LNCaP clone FGC (cell line): Measurements from ENCODE around the gene URGCP.

ENCODE experiments used
- DNase-seq: peaks from one replicate; pipeline ENCODE4 v3.0.0-alpha.2; 2011; ENCODE audit warnings: low read depth
- H3K4me3 ChIP-seq: 2 replicates; pipeline ENCODE4 v1.5.1; 2011; ENCODE audit warnings: mild to moderate bottlenecking, low read depth, low read length, control low read depth
- CTCF ChIP-seq: IDR thresholded peaks from 2 replicates; pipeline ENCODE4 v1.5.1; 2012; ENCODE audit warnings: mild to moderate bottlenecking; ENCODE audit not compliant: control insufficient read depth, insufficient read depth; ENCODE audit errors: extremely low read depth

URGCP gene

GRCh38 chr7:43869867-43870240, 36.5 kb downstream of the URGCP start:
- no peak for DNase-seq
- no peak for TF ChIP-seq CTCF
- peak overlapping the region; percentile 82 for H3K4me3 ChIP-seq

GRCh38 chr7:43869006-43869866, 37.2 kb downstream of the URGCP start, which contains the start of gene MRPS24:
Gene MRPS24 (minus strand): TSS chr7:43869517. CDS start chr7:43869495, 22 bp downstream.
- H3K4me3 ChIP-seq: peak within 1 kb of the TSS; percentile 82
- no peak for TF ChIP-seq CTCF
- peak; percentile 75 for DNase-seq

GRCh38 chr7:43868681-43869005, 37.8 kb downstream of the URGCP start:
- no peak for DNase-seq
- TF ChIP-seq CTCF: no peak
- peak overlapping the region; percentile 82 for H3K4me3 ChIP-seq

GRCh38 chr7:43868181-43868580, 38.2 kb downstream of the URGCP start:
- no peak for DNase-seq
- TF ChIP-seq CTCF: no peak
- H3K4me3 ChIP-seq: peak overlapping the region; percentile 82

- TF ChIP-seq CTCF: no peak
- H3K4me3 ChIP-seq: no peak overlapping the region
- no peak for DNase-seq
These were observed 41.1 kb downstream of the URGCP start for GRCh38 chr7:43865277-43865676.

GRCh38 chr7:43864126-43864525, 42.3 kb downstream of the URGCP start:
- no peak overlapping the region for H3K4me3 ChIP-seq
- DNase-seq: no peak
- no peak for TF ChIP-seq CTCF

- no peak for DNase-seq
- TF ChIP-seq CTCF: no peak
- H3K4me3 ChIP-seq: no peak overlapping the region
These were observed 49.4 kb downstream of the URGCP start for GRCh38 chr7:43856996-43857395.
